GM10266 (cell line): ENCODE results near the gene HSD17B10.

Experiments
- DNase-seq: peaks from one replicate; pipeline ENCODE4 v3.0.0; 2012; ENCODE audit errors: extremely low spot score
- CTCF ChIP-seq: IDR thresholded peaks from 2 replicates; pipeline ENCODE4 v1.5.1; 2012; ENCODE audit warnings: mild to moderate bottlenecking, low read depth; ENCODE audit not compliant: control insufficient read depth, insufficient read depth; ENCODE audit errors: missing control alignments

HSD17B10 gene

DNA sequence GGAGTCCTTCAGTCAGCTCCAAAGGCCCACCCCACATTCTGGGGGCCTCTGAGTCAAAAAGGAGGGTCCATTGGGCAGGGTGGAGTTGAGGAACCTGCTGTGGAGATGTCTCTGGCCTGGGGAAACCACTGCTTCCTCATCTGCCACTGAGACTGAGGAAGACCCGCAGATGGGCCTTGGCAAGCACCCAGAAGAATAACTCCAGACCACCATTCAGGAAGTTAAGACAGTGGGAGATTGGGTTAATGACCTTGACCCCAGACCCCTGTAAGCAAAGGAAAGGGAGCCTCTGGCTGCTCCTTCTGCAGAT is 8.1 kb upstream of the HSD17B10 start:
- no peak for TF ChIP-seq CTCF
- no peak for DNase-seq

- no peak for TF ChIP-seq CTCF
- DNase-seq, result peak; percentile 76
Observed at GRCh38 chrX:53441531-53442321, 7.6 kb upstream of the HSD17B10 start.

DNA sequence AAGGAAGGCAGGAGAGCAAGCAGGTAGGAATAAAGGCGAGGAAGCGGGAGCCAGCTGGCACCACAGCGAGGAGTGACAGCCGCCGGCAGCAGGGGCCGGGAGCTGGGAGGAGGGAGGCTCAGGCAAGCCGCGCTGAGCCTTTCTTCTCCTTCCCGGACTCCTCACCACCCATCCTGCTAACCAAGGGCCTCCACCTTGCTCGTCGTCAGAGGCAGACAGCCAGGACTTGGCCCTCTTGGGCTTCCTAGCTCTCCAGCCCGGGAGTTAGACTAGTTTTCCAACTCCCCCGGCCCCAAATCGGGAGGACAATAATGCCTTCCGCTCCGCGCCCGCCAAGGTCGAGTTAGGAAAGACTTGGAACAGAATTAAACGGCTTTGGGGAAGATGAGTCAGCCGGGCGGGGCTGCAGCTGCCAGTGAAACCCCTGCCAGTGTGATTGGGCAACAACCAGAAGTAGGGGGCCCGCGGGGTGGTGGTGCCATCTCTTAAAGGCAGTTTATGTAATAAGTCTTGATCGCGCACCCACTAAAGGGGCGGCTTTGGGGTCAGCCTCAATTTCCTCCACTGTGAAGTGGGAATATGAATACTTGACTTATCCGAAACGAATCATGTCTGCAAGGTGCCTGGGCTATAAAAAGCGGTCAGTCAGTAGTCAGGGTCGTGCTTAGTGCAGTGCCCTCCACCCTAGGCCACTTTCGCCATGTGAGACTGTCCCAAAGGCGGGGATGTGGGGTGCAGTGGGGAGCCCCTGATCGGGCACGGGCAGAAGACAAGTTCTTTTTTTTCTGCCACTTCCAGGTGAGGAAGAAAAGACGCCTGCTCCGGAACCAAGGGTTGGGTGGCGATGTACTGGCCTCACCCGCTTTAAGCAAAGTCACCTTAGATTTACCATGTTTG is 6.7 kb upstream of the HSD17B10 start:
- DNase-seq, result no peak
- no peak for TF ChIP-seq CTCF

GRCh38 chrX:53440101-53440500 is 5.9 kb upstream of the HSD17B10 start:
- TF ChIP-seq CTCF, result no peak
- DNase-seq, result no peak

DNA sequence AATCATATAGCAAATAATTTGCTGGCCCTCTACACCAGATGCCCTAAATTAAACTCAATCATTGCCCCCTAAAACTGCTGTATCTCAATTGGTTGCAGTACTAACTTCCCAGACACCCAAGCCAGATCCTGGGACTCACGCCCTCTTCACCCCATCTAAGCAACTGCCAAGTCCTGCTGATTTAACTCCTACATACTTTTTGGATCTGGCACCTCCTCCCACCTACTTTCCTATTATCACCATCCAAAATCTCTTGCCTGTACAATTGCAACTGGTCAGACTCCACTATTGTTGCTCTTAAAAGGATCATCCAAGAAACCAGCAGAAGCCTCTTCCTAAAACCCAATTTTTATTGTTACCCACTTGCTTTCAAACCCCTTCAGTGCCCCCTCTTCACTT is 4.7 kb upstream of the HSD17B10 start:
- no peak for DNase-seq
- TF ChIP-seq CTCF, result no peak

GRCh38 chrX:53438174-53438831 is 4.1 kb upstream of the HSD17B10 start:
- DNase-seq, result no peak
- TF ChIP-seq CTCF, result no peak
